Neuronal stem cell (in vitro differentiated cells): ENCODE results near the gene PDIA2.

ENCODE experiments used
- DNase-seq: peaks from one replicate; pipeline ENCODE4 v3.0.0-alpha.2; 2013; ENCODE audit warnings: low spot score
- H2AFZ ChIP-seq: one replicate; pipeline ENCODE4 v1.6.1; 2013; ENCODE audit warnings: mild to moderate bottlenecking, low read length, inconsistent platforms
- H2AK5ac ChIP-seq: 2 replicates; pipeline ENCODE4 v1.6.1; 2013; ENCODE audit warnings: low read depth, mild to moderate bottlenecking, inconsistent platforms, low read length, moderate library complexity, mixed read lengths
- H2BK120ac ChIP-seq: 2 replicates; pipeline ENCODE4 v1.6.1; 2013; ENCODE audit warnings: low read depth, mild to moderate bottlenecking, inconsistent platforms, low read length, moderate library complexity, mixed read lengths
- H2BK12ac ChIP-seq: one replicate; pipeline ENCODE4 v1.6.1; 2013; ENCODE audit warnings: low read length, inconsistent platforms
- H2BK15ac ChIP-seq: 2 replicates; pipeline ENCODE4 v1.6.1; 2013; ENCODE audit warnings: mild to moderate bottlenecking, low read length, inconsistent platforms, mixed read lengths
- H2BK5ac ChIP-seq: one replicate; pipeline ENCODE4 v1.6.1; 2013; ENCODE audit warnings: inconsistent platforms, mild to moderate bottlenecking, low read length, moderate library complexity
- H3K14ac ChIP-seq: one replicate; pipeline ENCODE4 v1.6.1; 2013; ENCODE audit warnings: low read length, inconsistent platforms
- H3K18ac ChIP-seq: 2 replicates; pipeline ENCODE4 v1.6.1; 2013; ENCODE audit warnings: low read length, inconsistent platforms
- H3K23ac ChIP-seq: 2 replicates; pipeline ENCODE4 v1.6.1; 2013; ENCODE audit warnings: low read depth, mild to moderate bottlenecking, mixed read lengths, low read length, inconsistent platforms; ENCODE audit not compliant: poor library complexity
- H3K27ac ChIP-seq: replicated peaks from 3 replicates; pipeline ENCODE4 v1.5.1; 2013; ENCODE audit warnings: low read length, inconsistent platforms
- H3K27me3 ChIP-seq, 3 experiments: 2 replicates each; pipeline ENCODE4 v1.6.1; 2013; ENCODE audit warnings: low read length in 3 of 3, mild to moderate bottlenecking in 2 of 3, inconsistent platforms in 1 of 3, low read depth in 1 of 3, mixed read lengths in 1 of 3, moderate library complexity in 1 of 3; ENCODE audit not compliant: control insufficient read depth in 3 of 3, insufficient read depth in 3 of 3
- H3K36me3 ChIP-seq, 2 donors: replicated peaks in 1 of 2; 2 replicates each; pipeline ENCODE4 v1.6.1; 2013; ENCODE audit warnings: low read length in 2 of 2; ENCODE audit not compliant: control insufficient read depth in 2 of 2, insufficient read depth in 2 of 2
- H3K4ac ChIP-seq: 2 replicates; pipeline ENCODE4 v1.6.1; 2013; ENCODE audit warnings: inconsistent platforms, mild to moderate bottlenecking, low read length, moderate library complexity
- H3K4me1 ChIP-seq, 2 donors: 1 replicate in 1 of 2; 2 replicates in 1 of 2; pipeline ENCODE4 v1.6.1; 2013; ENCODE audit warnings: low read length in 2 of 2, low read depth in 1 of 2; ENCODE audit not compliant: control insufficient read depth in 2 of 2, insufficient read depth in 1 of 2
- H3K4me2 ChIP-seq: one replicate; pipeline ENCODE4 v1.6.1; 2013; ENCODE audit warnings: mild to moderate bottlenecking, low read length, inconsistent platforms; ENCODE audit not compliant: insufficient read depth, poor library complexity, severe bottlenecking
- H3K4me3 ChIP-seq, 2 donors: 2 replicates each; pipeline ENCODE4 v1.5.1; 2013; ENCODE audit warnings: low read length in 2 of 2, mild to moderate bottlenecking in 2 of 2, inconsistent platforms in 1 of 2, moderate library complexity in 1 of 2
- H3K79me1 ChIP-seq: one replicate; pipeline ENCODE4 v1.6.1; 2013; ENCODE audit warnings: low read depth, mild to moderate bottlenecking, inconsistent platforms, low read length, moderate library complexity
- H3K9ac ChIP-seq: one replicate; pipeline ENCODE4 v1.6.1; 2013; ENCODE audit warnings: mild to moderate bottlenecking, low read depth, low read length, inconsistent platforms; ENCODE audit not compliant: poor library complexity
- H3K9me3 ChIP-seq, 2 donors: replicated peaks in 1 of 2; 2 replicates each; pipeline versions ENCODE3 to v1.6.1; 2013; ENCODE audit warnings: low read length in 2 of 2, mild to moderate bottlenecking in 2 of 2, inconsistent platforms in 1 of 2, low read depth in 1 of 2, mixed read lengths in 1 of 2, moderate library complexity in 1 of 2; ENCODE audit not compliant: control insufficient read depth in 2 of 2, insufficient read depth in 1 of 2
- H4K8ac ChIP-seq: one replicate; pipeline ENCODE4 v1.6.1; 2013; ENCODE audit warnings: low read depth, mild to moderate bottlenecking, inconsistent platforms, low read length, moderate library complexity
- H4K91ac ChIP-seq: one replicate; pipeline ENCODE4 v1.6.1; 2013; ENCODE audit warnings: low read length, low read depth, mild to moderate bottlenecking, inconsistent platforms; ENCODE audit not compliant: poor library complexity
- WGBS, 2 donors: extraction: QIAGEN DNeasy Blood & Tissue Kit; methylation state at CpG; one replicate each; pipeline ENCODE4 v1.1.7; 2013; ENCODE audit warnings: missing lambda C conversion rate in 2 of 2, mixed read lengths in 1 of 2; ENCODE audit not compliant: insufficient read length in 2 of 2, insufficient replicate concordance in 1 of 2; ENCODE audit errors: extremely low coverage in 2 of 2; 5-methylcytosine and 5-hydroxymethylcytosine counted together

Gene PDIA2

GRCh38 chr16:259814-260253, 23.1 kb upstream of the PDIA2 start:
- no peak for DNase-seq
- Histone ChIP-seq H2BK5ac (no peak overlapping the region), H3K27ac (no peak overlapping the region), H3K27me3 (no peaks in the 10 kb centered on the region), H3K14ac (no peak overlapping the region), H3K4me1 (no peaks in the 10 kb centered on the region), H3K4me3 (no peak overlapping the region), H2AK5ac (no peak overlapping the region), H4K91ac (no peak overlapping the region), H2AFZ (no peak overlapping the region), H2BK120ac (no peak overlapping the region), H3K36me3 (peaks cover 43 to 76% of the 10 kb centered on the region in 2 donors), H3K79me1 (peaks cover 6% of the 10 kb centered on the region), H2BK15ac (no peak overlapping the region), H3K23ac (no peak overlapping the region), H3K18ac (no peak overlapping the region), H3K4me2 (no peak overlapping the region), H2BK12ac (no peak overlapping the region), H3K9me3 (no peaks in the 10 kb centered on the region), H3K9ac (no peak overlapping the region), H3K4ac (no peak overlapping the region), H4K8ac (no peak overlapping the region)
- no CpG with 5 or more reads among the region's 13 CpGs for WGBS, 2 donors

GRCh38 chr16:260326-260725, 22.6 kb upstream of the PDIA2 start:
- H3K9me3 ChIP-seq: no peaks in the 10 kb centered on the region
- no peak overlapping the region for H2BK5ac ChIP-seq
- H3K4me2 ChIP-seq: no peak overlapping the region
- H3K79me1 ChIP-seq: peaks cover 6% of the 10 kb centered on the region
- no peak overlapping the region for H2BK15ac ChIP-seq
- peaks cover 43 to 76% of the 10 kb centered on the region in 2 donors for H3K36me3 ChIP-seq
- H3K9ac ChIP-seq: no peak overlapping the region
- H3K14ac ChIP-seq: no peak overlapping the region
- H2BK120ac ChIP-seq: no peak overlapping the region
- no peak for DNase-seq
- H3K4me3 ChIP-seq: no peak overlapping the region
- no peaks in the 10 kb centered on the region for H3K4me1 ChIP-seq
- H2AK5ac ChIP-seq: no peak overlapping the region
- no CpG with 5 or more reads among the region's 19 CpGs for WGBS, 2 donors
- no peak overlapping the region for H3K18ac ChIP-seq
- H3K27ac ChIP-seq: no peak overlapping the region
- H4K8ac ChIP-seq: no peak overlapping the region
- H3K23ac ChIP-seq: peak overlapping the region; percentile 1
- H4K91ac ChIP-seq: no peak overlapping the region
- no peak overlapping the region for H2AFZ ChIP-seq
- H2BK12ac ChIP-seq: peak overlapping the region; percentile 58
- no peaks in the 10 kb centered on the region for H3K27me3 ChIP-seq
- no peak overlapping the region for H3K4ac ChIP-seq

GRCh38 chr16:261031-261691, 21.8 kb upstream of the PDIA2 start:
- peaks cover 42 to 74% of the 10 kb centered on the region in 2 donors for H3K36me3 ChIP-seq
- no CpG with 5 or more reads among the region's 28 CpGs for WGBS, 2 donors

GRCh38 chr16:262121-262745, 20.7 kb upstream of the PDIA2 start:
- Histone ChIP-seq H3K36me3 (peaks cover 42 to 72% of the 10 kb centered on the region in 2 donors), H3K4ac (no peak overlapping the region), H2BK120ac (no peak overlapping the region), H2BK5ac (no peak overlapping the region), H3K27ac (no peak overlapping the region), H3K18ac (peak overlapping the region; percentile 57), H2BK15ac (no peak overlapping the region), H3K14ac (peak overlapping the region; percentile 21), H3K27me3 (no peaks in the 10 kb centered on the region), H3K79me1 (peaks cover 4% of the 10 kb centered on the region), H3K9ac (peak overlapping the region; percentile 44), H2BK12ac (no peak overlapping the region), H3K4me2 (no peak overlapping the region), H3K9me3 (no peaks in the 10 kb centered on the region), H2AFZ (no peak overlapping the region), H4K8ac (no peak overlapping the region), H2AK5ac (no peak overlapping the region), H3K4me1 (no peaks in the 10 kb centered on the region), H3K4me3 (no peak overlapping the region), H4K91ac (no peak overlapping the region), H3K23ac (peak overlapping the region; percentile 65)
- no peak for DNase-seq
- WGBS, 2 donors: no CpG with 5 or more reads among the region's 29 CpGs

More at GRCh38 chr16:261031-261691, 21.8 kb upstream of the PDIA2 start:
- Histone ChIP-seq H2BK15ac (no peak overlapping the region), H2BK120ac (no peak overlapping the region), H2BK5ac (no peak overlapping the region), H2AK5ac (no peak overlapping the region), H4K8ac (no peak overlapping the region), H2BK12ac (no peak overlapping the region), H3K9ac (no peak overlapping the region), H3K18ac (no peak overlapping the region), H3K9me3 (no peaks in the 10 kb centered on the region), H3K4me3 (no peak overlapping the region), H3K14ac (peak overlapping the region; percentile 21), H2AFZ (no peak overlapping the region), H3K4me2 (no peak overlapping the region), H3K27me3 (no peaks in the 10 kb centered on the region), H3K4me1 (no peaks in the 10 kb centered on the region), H3K4ac (no peak overlapping the region), H4K91ac (no peak overlapping the region), H3K27ac (no peak overlapping the region), H3K23ac (no peak overlapping the region), H3K79me1 (peaks cover 6% of the 10 kb centered on the region)
- DNase-seq: no peak
